Measurements from ENCODE around the gene ALOX5AP. TPM values are rescaled to one million over a fixed set of nuclear protein-coding genes. Genes with fewer than 3 reads are reported as not detected.
A peak's percentile ranks its signal among the peaks of the same experiment; 100 is the strongest.

Gene ALOX5AP
- total and polyA plus RNA-seq, 10 of the 15 experiments (the other 5 are each of a cell fraction or from before 2014, with no cell fraction given): 45.9 to 426 (median 109) TPM

- no peaks in the 10 kb centered on the region for H3K36me3 ChIP-seq (ENCODE audit: control insufficient read depth in 2 of 2, insufficient read depth in 2 of 2, low read length in 1 of 2)
- no peak overlapping the region for H2AFZ ChIP-seq (ENCODE audit: control insufficient read depth, low read depth, low read length)
- no peaks in the 10 kb centered on the region for H4K20me1 ChIP-seq (ENCODE audit: control insufficient read depth, insufficient read depth)
- H3K27me3 ChIP-seq (replicated peaks in 1 of 2; ENCODE audit: control insufficient read depth in 2 of 2, insufficient read depth in 2 of 2, low read length in 1 of 2): 0 out of 4 replicates have a peak, but pooled peaks cover 0 to 2% of the 10 kb centered on the region in 2 experiments
- ChIA-PET CTCF (no interaction called here), POLR2A (no interaction called here), SMC1A (ENCODE audit: uncharacterized antibody, unreplicated experiment) (interaction anchor here (0.6 kb wide), 1 partner anchor 14 kb away, joined by 3 read pairs; no protein-coding TSS in a partner anchor), RAD21 (ENCODE audit: unreplicated experiment) (no interaction called here)
- H3K4me3 ChIP-seq: no peak overlapping the region
- H3K4me2 ChIP-seq (ENCODE audit: control insufficient read depth, insufficient read depth): no peak overlapping the region
- ATAC-seq (no peak), FAIRE-seq (no peak), DNase-seq (ENCODE audit: low read depth, low spot score) (no peak)
- no peaks in the 10 kb centered on the region for H3K9me3 ChIP-seq (replicated peaks; ENCODE audit: control insufficient read depth, insufficient read depth, low read length)
- H3K4me1 ChIP-seq (ENCODE audit: control insufficient read depth, insufficient read depth, low read length): peaks cover 9% of the 10 kb centered on the region
- no peak overlapping the region for H3K27ac ChIP-seq (ENCODE audit: control insufficient read depth, insufficient read depth)
- TF ChIP-seq E2F4 (IDR thresholded peaks at IDR 0.05; ENCODE audit: low read depth, low read length): no peak
- no peaks in the 10 kb centered on the region for H3K79me2 ChIP-seq (ENCODE audit: control insufficient read depth, insufficient read depth, low read length)
- no peak overlapping the region for H3K9ac ChIP-seq (ENCODE audit: control insufficient read depth, insufficient read depth, low read length)
- WGBS (ENCODE audit: insufficient coverage, insufficient replicate concordance, low lambda C conversion rate, missing lambda C conversion rate): 82% methylated on average over 1 of the region's 1 CpG
- intact Hi-C loops (cut with micrococcal nuclease; ENCODE audit: unreplicated experiment): no loop called here
- in situ Hi-C loops (cut with MboI): no loop called here
- BruUV-seq (replicated peaks): no TSS peak
Measured at GRCh38 chr13:30692113-30692512, 43.2 kb upstream of the ALOX5AP start.

DNA sequence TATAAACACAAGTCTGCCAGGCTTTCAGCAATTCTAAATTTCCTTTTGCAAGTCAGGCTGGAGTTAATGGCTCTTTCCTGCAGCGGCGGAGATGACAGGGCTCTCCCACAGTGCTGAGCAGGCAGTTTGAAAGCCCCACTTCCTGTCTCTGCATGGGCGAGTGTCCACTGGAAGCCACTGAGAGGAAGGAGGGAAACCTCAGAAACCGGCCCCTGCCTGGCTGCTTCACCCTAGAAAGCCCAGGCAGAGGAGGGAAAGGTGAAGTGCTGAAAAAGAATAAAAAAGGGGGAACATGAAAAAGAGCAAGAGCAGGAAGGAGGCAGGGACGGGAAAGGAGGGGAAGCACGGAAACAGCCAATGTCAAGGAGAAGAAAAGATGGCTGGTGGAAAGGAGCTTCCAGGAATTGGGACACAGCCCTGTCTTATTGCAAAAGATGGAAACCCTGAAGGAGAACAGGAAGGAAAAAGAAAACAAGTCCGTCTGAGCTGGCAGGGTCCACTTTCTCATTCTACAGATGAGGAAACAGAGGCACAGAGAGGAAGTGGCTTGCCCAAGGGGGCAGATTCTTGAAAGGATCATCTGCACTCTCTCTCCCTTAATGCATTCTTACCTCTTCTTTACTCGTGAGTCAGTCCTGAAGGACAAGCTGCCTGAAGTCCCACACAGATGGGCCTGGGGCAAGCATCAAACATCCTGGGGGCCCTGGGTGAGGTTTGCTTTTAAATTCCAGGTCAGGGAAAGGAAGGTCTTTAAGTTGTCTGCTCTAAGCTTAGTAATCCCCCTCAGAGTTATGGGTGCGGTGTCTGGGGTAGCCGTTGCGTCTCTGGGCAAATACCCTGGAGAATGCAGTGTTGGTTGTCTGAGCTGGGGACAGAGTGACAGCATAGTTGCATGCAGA is 38.8 kb upstream of the ALOX5AP start:
- 19% methylated on average over 11 of the region's 11 CpGs for WGBS (ENCODE audit: insufficient coverage, insufficient replicate concordance, low lambda C conversion rate, missing lambda C conversion rate)
- TF ChIP-seq IKZF2 (IDR thresholded peaks at IDR 0.05) (peak in 1 of 2 experiments; percentile 25; a peak in 2 of 4 replicates), ZNF217 (IDR thresholded peaks at IDR 0.05) (no peak), RUNX3 (IDR thresholded peaks at IDR 0.05; ENCODE audit: low read length) (peak; percentile 29; the same call in 1 of the 2 replicates), SPI1 (IDR thresholded peaks at IDR 0.05; ENCODE audit: borderline replicate concordance, insufficient read depth, low read depth, low read length) (peak; percentile 46; the same call in 1 of the 2 replicates)
- peak overlapping the region; percentile 19; the same call in 1 of the 2 replicates for H3K4me2 ChIP-seq (ENCODE audit: control insufficient read depth, insufficient read depth)
- FAIRE-seq (no peak), ATAC-seq (peak; percentile 96), DNase-seq (ENCODE audit: low read depth, low spot score) (no peak)
- H3K9ac ChIP-seq (ENCODE audit: control insufficient read depth, insufficient read depth, low read length): no peak overlapping the region
- no peak overlapping the region for H3K4me3 ChIP-seq
- H3K9me3 ChIP-seq (replicated peaks; ENCODE audit: control insufficient read depth, insufficient read depth, low read length): no peaks in the 10 kb centered on the region
- ChIA-PET POLR2A (no interaction called here), SMC1A (ENCODE audit: uncharacterized antibody, unreplicated experiment) (interaction anchor here (0.9 to 1.7 kb wide), 5 partner anchors 8 to 40 kb away, joined by 3 to 4 read pairs (median 3); no protein-coding TSS in a partner anchor), CTCF (interaction anchor here (0.7 to 1.5 kb wide), 5 partner anchors 11 to 169 kb away, joined by 3 to 4 read pairs (median 3); no protein-coding TSS in a partner anchor), RAD21 (ENCODE audit: unreplicated experiment) (interaction anchor here (0.8 to 1.0 kb wide), 2 partner anchors 12 to 20 kb away, joined by 3 read pairs; no protein-coding TSS in a partner anchor)
- H3K27me3 ChIP-seq (replicated peaks in 1 of 2; ENCODE audit: control insufficient read depth in 2 of 2, insufficient read depth in 2 of 2, low read length in 1 of 2): no peaks in the 10 kb centered on the region; a peak in 1 of 4 replicates
- intact Hi-C loops (cut with micrococcal nuclease; ENCODE audit: unreplicated experiment) (no loop called here), in situ Hi-C loops (cut with MboI) (no loop called here)
- H4K20me1 ChIP-seq (ENCODE audit: control insufficient read depth, insufficient read depth): no peaks in the 10 kb centered on the region
- no peaks in the 10 kb centered on the region for H3K36me3 ChIP-seq (ENCODE audit: control insufficient read depth in 2 of 2, insufficient read depth in 2 of 2, low read length in 1 of 2)
- no peaks in the 10 kb centered on the region for H3K79me2 ChIP-seq (ENCODE audit: control insufficient read depth, insufficient read depth, low read length)
- H2AFZ ChIP-seq (ENCODE audit: control insufficient read depth, low read depth, low read length): no peak overlapping the region
- no peak overlapping the region for H3K27ac ChIP-seq (ENCODE audit: control insufficient read depth, insufficient read depth)
- no TSS peak for BruUV-seq (replicated peaks)
- peaks cover 9% of the 10 kb centered on the region for H3K4me1 ChIP-seq (ENCODE audit: control insufficient read depth, insufficient read depth, low read length)

Measured in GM12878 (cell line).